ENCODE measurements around the gene RAB19. TPM values are rescaled to one million over a fixed set of nuclear protein-coding genes. Genes with fewer than 3 reads are reported as not detected.

RAB19 gene
- total and polyA plus RNA-seq, 9 of the 15 experiments (the other 6 are each of a cell fraction or from before 2014, with no cell fraction given): not detected

DNA sequence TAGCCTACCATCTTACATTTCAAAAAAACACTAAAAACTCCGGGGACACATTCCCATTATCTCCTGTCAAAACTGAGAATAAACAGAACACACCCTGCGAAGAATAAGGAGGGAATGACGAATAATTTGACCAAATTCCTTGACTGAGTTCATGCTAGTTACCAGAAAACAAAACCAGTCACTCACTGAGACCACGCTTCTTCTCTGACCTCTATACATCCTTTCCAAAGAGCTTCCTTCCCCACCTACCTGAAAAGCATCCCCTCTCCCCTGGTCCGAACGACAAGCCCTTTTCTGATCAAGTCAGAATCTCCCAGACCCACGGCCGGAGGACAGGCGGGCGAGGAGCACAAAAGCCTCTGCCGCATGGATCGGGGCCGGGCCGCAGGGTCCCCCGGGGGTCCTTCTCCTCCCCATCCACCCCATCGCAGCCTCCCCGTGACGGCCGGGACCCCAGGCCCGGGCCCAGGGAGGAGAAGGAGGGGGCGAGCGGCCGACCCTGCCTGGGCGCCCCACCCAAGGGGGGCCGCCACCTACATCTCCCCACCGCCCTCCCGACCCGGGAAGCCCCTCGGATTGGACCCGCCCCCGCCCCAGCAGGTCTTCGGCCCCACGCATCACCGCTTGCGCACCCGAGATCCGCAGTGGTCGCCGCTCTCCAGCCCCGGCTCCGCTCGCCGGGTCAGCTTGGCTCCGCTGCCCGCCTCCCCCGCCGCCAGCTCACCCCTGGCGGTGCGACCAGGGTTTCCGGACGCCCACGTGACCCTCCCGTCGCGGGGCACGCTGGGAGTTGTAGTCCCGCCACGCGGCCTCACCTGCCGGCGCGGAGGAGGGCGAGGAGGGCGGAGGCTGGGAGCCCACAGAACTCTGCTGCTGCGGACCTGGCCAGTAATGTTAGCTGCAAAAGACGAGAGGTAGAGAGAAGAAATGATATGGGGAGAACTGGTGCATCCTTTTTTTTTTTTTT is 5.8 kb upstream of the RAB19 start, which contains the start of gene SLC37A3 (continued):
- TF ChIP-seq, protein P1, sequence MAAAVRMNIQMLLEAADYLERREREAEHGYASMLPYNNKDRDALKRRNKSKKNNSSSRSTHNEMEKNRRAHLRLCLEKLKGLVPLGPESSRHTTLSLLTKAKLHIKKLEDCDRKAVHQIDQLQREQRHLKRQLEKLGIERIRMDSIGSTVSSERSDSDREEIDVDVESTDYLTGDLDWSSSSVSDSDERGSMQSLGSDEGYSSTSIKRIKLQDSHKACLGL (CRISPR knock-in tag; IDR thresholded peaks at IDR 0.05; ENCODE audit: borderline replicate concordance, poor library complexity, severe bottlenecking): peak; percentile 49
- no peak for TF ChIP-seq TAL1 (IDR thresholded peaks at IDR 0.05)
- TF ChIP-seq KLF16 (IDR thresholded peaks at IDR 0.05): no peak
- TF ChIP-seq RFX1 (IDR thresholded peaks at IDR 0.05): no peak
- TF ChIP-seq CCAR2 (IDR thresholded peaks at IDR 0.05; ENCODE audit: low read depth, low read length): no peak
- TF ChIP-seq ZNF347 (CRISPR knock-in tag; IDR thresholded peaks at IDR 0.05; ENCODE audit: low read depth): no peak
- TF ChIP-seq PHF20 (IDR thresholded peaks at IDR 0.05; ENCODE audit: partially characterized antibody): peak; percentile 74
- 0 out of 2 replicates have a peak, but pooled peaks have one; percentile 51 for TF ChIP-seq ZNF589 (CRISPR knock-in tag; IDR thresholded peaks at IDR 0.05; ENCODE audit: low read depth)
- no peak for TF ChIP-seq ZNF75A (CRISPR knock-in tag; IDR thresholded peaks at IDR 0.05)
- TF ChIP-seq ZNF512 (tag; IDR thresholded peaks at IDR 0.05): no peak; the same call in 1 of the 2 replicates
- no peak for TF ChIP-seq CBX5 (IDR thresholded peaks at IDR 0.05; ENCODE audit: borderline replicate concordance, low read depth)
- peak; percentile 59; the same call in 1 of the 2 replicates for TF ChIP-seq E2F1 (CRISPR knock-in tag; IDR thresholded peaks at IDR 0.05)
- TF ChIP-seq ZFP30 (CRISPR knock-in tag; IDR thresholded peaks at IDR 0.05; ENCODE audit: borderline replicate concordance): no peak
- peak; percentile 94 for TF ChIP-seq CREM (IDR thresholded peaks at IDR 0.05; ENCODE audit: low read depth)
- TF ChIP-seq ZNF76 (CRISPR knock-in tag; IDR thresholded peaks at IDR 0.05; ENCODE audit: borderline replicate concordance): peak; percentile 69; the same call in 1 of the 2 replicates
- TF ChIP-seq, protein P2, sequence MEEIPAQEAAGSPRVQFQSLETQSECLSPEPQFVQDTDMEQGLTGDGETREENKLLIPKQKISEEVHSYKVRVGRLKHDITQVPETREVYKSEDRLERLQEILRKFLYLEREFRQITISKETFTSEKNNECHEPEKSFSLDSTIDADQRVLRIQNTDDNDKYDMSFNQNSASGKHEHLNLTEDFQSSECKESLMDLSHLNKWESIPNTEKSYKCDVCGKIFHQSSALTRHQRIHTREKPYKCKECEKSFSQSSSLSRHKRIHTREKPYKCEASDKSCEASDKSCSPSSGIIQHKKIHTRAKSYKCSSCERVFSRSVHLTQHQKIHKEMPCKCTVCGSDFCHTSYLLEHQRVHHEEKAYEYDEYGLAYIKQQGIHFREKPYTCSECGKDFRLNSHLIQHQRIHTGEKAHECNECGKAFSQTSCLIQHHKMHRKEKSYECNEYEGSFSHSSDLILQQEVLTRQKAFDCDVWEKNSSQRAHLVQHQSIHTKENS (CRISPR knock-in tag; IDR thresholded peaks at IDR 0.05): no peak
- no peak for TF ChIP-seq KLF1 (tag; IDR thresholded peaks at IDR 0.05)
- TF ChIP-seq IRF2 (CRISPR knock-in tag; IDR thresholded peaks at IDR 0.05): no peak
- TF ChIP-seq CREB1 (IDR thresholded peaks at IDR 0.05): peak; percentile 89
- TF ChIP-seq CREB1 (CRISPR knock-in tag; IDR thresholded peaks at IDR 0.05): peak; percentile 89
